GM21447 (cell line): ENCODE data around the gene RELL2.

Experiments
- ATAC-seq: cut with Tn5 transposase; IDR thresholded peaks from one replicate; pipeline ENCODE4 v1.9.1; 2021; ENCODE audit not compliant: unreplicated experiment

The RELL2 gene

DNA sequence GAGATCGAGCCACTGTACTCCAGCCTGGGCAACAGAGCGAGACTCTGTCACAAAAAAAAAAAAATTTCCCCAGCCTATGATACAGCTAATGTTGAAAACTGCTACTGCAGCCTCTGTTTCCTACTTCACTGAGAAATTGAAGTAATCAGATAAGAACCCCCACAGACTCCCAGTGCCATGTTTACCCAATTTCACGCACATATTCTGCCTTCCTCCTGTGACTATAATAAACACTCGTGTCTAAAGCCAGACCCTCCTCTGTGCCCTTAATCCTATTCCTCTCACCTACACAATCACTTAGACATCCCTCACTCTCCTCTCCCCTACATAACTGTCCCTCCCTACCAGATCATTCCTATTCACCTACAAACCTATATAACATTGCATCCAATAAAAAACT lies 38.9 kb downstream of the RELL2 start:
- ATAC-seq, result no peak

DNA sequence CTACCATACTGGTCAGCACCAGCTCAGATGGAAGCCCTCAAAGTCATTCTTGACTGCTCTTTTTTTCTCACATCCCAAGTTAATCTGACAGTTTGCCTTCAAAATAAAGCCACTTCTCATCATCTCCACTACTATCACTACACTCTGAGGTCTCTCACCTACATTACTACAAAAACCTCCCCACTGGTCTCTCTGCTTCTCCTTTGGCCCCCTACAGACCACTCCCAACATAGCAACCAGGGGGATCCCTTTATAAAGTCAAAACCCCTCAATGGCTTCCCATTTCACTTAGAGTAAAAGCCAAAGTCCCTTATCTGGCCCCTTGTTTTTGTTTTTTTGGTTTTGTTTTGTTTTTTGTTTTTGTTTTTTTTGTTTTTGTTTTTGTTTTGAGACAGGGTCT lies 40.6 kb downstream of the RELL2 start:
- ATAC-seq, result no peak

DNA sequence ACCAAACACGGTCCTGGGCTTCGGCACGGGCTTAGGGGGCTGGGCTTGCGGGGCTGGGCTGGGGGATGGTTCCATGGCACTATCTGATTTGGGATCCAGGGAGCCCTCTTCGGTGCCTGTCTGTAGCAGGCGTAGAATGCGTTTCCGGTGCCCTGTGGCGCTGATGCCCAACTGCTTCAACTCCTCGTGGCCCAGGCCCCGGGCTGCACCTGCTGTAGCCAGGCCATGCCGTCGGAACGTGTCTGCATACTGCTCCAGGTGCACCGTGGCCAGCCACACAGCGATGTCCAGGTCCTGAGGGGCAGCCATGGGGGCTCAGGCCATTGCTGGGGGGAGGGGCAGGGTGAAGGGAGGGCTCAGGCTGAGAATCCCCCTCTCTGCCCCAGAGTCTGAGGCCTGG lies 43.4 kb downstream of the RELL2 start:
- no peak for ATAC-seq

- no peak for ATAC-seq
Observed at GRCh38 chr5:141680751-141681201, 44.0 kb downstream of the RELL2 start.

DNA sequence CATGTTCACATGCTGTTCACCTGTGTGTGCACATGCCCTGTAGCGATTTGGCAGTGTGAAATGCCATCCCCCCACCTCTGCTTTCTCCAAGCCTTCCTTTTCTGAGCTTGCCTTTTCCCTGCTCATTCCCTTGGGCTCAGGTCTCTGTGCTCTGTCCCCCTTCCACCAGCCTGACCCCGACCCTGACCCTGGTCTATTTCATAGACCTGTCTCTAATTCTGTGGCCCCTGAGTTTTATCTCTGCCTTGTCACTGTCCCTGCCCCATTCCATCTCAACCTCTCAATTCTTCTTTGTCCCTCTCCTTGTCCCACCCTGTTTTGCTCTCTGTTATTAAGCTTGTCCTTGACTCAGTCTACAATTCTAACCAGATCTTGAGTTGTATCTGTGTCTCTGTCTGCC lies 44.5 kb downstream of the RELL2 start:
- ATAC-seq, result no peak

DNA sequence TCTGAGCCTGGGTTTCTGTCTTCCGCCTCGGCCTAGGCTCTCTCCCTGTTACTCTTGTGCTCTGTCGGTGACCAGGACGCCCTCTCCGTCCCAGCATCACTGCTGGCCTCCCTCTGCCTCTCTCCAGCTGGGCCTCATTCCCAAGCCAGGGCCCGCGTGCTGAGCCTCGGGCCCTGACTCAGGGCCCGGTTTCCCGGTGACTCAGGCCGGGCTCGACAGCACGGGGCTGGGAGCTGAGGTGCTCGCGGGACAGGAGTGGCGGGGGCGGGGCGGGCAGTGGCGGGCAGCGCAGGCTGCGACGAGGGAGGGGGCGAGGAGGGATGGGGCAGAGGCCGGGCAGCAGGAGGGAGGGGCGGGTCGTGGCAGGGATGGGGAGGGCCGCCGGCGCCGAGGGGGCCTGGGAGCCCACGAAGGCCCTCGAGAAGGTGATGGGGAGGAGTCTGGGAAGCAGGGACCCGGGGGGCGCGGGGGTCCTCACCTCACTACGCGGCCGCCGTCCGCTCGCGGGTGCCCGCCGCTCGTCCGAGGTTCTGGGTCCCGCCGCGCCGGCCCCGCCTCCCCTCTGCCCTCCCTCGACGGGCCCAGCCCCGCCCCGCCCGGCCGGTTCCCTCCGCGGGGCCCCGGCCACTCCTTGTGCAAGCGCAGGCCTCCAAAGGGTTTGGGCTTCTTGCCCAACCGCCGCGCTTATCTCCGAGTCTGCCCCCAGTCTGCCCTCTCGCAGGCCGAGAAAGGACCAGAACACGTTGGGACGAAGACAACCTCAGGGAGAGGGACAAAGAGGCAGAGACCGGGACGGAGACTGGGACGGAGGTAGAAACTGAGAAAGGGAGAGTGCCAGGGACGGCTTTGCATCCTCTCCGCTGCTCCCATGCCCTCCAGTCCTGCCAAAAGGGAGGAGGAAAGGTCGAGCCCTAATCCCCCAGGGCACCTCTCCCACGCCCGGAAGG lies 45.2 kb downstream of the RELL2 start, which contains the start of gene ARAP3:
Gene ARAP3 (minus strand): TSS at position 536 of the 947 bp plus-strand sequence. CDS start 1,744 bp downstream, outside the sequence.
- no peak for ATAC-seq

- ATAC-seq, result no peak
Observed at GRCh38 chr5:141683596-141684141, 46.9 kb downstream of the RELL2 start.

DNA sequence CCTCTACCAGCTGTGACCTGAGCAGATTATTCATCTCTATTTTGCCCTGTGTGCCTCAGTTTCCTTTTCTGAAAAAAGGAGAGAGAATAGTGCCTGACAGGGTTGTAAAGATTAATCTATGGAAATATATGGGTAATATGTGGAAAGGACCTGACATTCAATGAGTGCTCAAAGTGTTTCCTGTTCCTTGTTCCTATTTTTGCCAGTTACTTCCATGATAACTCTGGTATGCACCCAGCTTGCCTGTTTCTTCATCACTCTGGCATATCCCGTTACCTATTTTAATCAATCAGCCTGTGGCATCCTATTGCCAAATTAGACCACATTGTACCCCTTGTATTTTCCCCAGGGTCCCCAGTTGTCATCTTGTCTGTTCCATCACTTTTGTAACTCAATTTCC lies 48.8 kb downstream of the RELL2 start:
- ATAC-seq, result no peak

- no peak for ATAC-seq
Observed at GRCh38 chr5:141686648-141687416, 50.0 kb downstream of the RELL2 start.
